WTC11 (cell line): ENCODE measurements around the gene CHID1. TPM values are rescaled to one million over a fixed set of nuclear protein-coding genes. Genes with fewer than 3 reads are reported as not detected.

Experiments
- ATAC-seq: fragments of 200-7000 bp; cut with Tn5 transposase; 2 replicates; pipeline ENCODE4 v1.10.0; 2021; ENCODE audit warnings: mild to moderate bottlenecking, moderate library complexity
- CTCF ChIA-PET: fragments of 300-600 bp; sonication (Branson Sonifier 250); formaldehyde crosslinking; loops from one replicate; lab custom pipeline; 2021; ENCODE audit warnings: antibody characterized with exemption; lab: Charles Lee
- POLR2A ChIA-PET: fragments of 350-600 bp; sonication (Branson Sonifier 250); formaldehyde crosslinking; loops from one replicate; lab custom pipeline; 2021; ENCODE audit warnings: antibody characterized with exemption; lab: Charles Lee
- DNase-seq: peaks from one replicate; pipeline ENCODE4 v3.0.0; 2021; ENCODE audit warnings: low spot score
- H3K27ac Mint-ChIP-seq: 2 replicates; pipeline ENCODE4 v1.8.0; 2021; ENCODE audit warnings: mixed read lengths
- H3K27me3 Mint-ChIP-seq: 2 replicates; pipeline ENCODE4 v1.8.0; 2021; ENCODE audit warnings: low read depth, mild to moderate bottlenecking, moderate library complexity, mixed read lengths
- H3K36me3 Mint-ChIP-seq: 2 replicates; pipeline ENCODE4 v1.8.0; 2021; ENCODE audit warnings: mixed read lengths
- H3K4me1 Mint-ChIP-seq: 2 replicates; pipeline ENCODE4 v1.8.0; 2022; ENCODE audit warnings: mixed read lengths
- H3K4me3 Mint-ChIP-seq: 2 replicates; pipeline ENCODE4 v1.8.0; 2021; ENCODE audit warnings: mild to moderate bottlenecking, moderate library complexity, mixed read lengths
- H3K9me3 Mint-ChIP-seq: 2 replicates; pipeline ENCODE4 v1.8.0; 2021; ENCODE audit warnings: mixed read lengths
- ATF1 ChIP-seq: sonication (generic); formaldehyde crosslinking; IDR thresholded peaks from 2 replicates; pipeline ENCODE4 v1.8.1; 2023; ENCODE audit warnings: mild to moderate bottlenecking, moderate library complexity, missing genetic modification reagents
- EMX1 ChIP-seq: fragments of 250-450 bp; sonication (Bioruptor Pico); IDR thresholded peaks from 2 replicates; pipeline ENCODE4 v1.8.0; 2021; ENCODE audit warnings: mild to moderate bottlenecking
- ESRRA ChIP-seq: sonication (generic); formaldehyde crosslinking; IDR thresholded peaks from 2 replicates; pipeline ENCODE4 v1.8.1; 2022; ENCODE audit warnings: mild to moderate bottlenecking, missing genetic modification reagents, borderline replicate concordance
- NFYB ChIP-seq: sonication (generic); formaldehyde crosslinking; conservative IDR thresholded peaks from 2 replicates; pipeline ENCODE4 v1.8.0; 2022; ENCODE audit warnings: low read depth, missing genetic modification reagents
- NR1H2 ChIP-seq: sonication (generic); formaldehyde crosslinking; IDR thresholded peaks from 2 replicates; pipeline ENCODE4 v1.9.0; 2021; ENCODE audit warnings: mild to moderate bottlenecking, moderate library complexity, missing genetic modification reagents
- OVOL2 ChIP-seq: fragments of 250-450 bp; sonication (Bioruptor Pico); IDR thresholded peaks from 2 replicates; pipeline ENCODE4 v1.9.0; 2021; ENCODE audit warnings: mild to moderate bottlenecking, borderline replicate concordance
- SMAD4 ChIP-seq: sonication (generic); formaldehyde crosslinking; IDR thresholded peaks from 2 replicates; pipeline ENCODE4 v1.8.0; 2022; ENCODE audit warnings: mild to moderate bottlenecking, missing genetic modification reagents
- SOX15 ChIP-seq: fragments of 250-450 bp; sonication (Bioruptor Pico); IDR thresholded peaks from 2 replicates; pipeline ENCODE4 v1.9.0; 2021; ENCODE audit warnings: mild to moderate bottlenecking
- TEAD1 ChIP-seq: sonication (generic); formaldehyde crosslinking; IDR thresholded peaks from 2 replicates; pipeline ENCODE4 v1.8.0; 2022; ENCODE audit warnings: mild to moderate bottlenecking, missing genetic modification reagents
- TEAD4 ChIP-seq: sonication (generic); formaldehyde crosslinking; IDR thresholded peaks from 2 replicates; pipeline ENCODE4 v1.8.0; 2022; ENCODE audit warnings: mild to moderate bottlenecking, missing genetic modification reagents
- total RNA-seq: library from RNA; stranded (reverse); gene quantifications from 3 replicates; pipeline ENCODE4 v1.2.3, GENCODE V29; 2021
- TF ChIP-seq, protein P1 (sequence below): sonication (generic); formaldehyde crosslinking; IDR thresholded peaks from 2 replicates; pipeline ENCODE4 v1.8.1; 2023; ENCODE audit warnings: mild to moderate bottlenecking, missing genetic modification reagents, borderline replicate concordance
- TF ChIP-seq, protein P2 (sequence below): sonication (generic); formaldehyde crosslinking; IDR thresholded peaks from 2 replicates; pipeline ENCODE4 v1.8.1; 2022; ENCODE audit warnings: mild to moderate bottlenecking, moderate library complexity, missing genetic modification reagents
- TF ChIP-seq, protein P3 (sequence below): sonication (generic); formaldehyde crosslinking; IDR thresholded peaks from 2 replicates; pipeline ENCODE4 v1.8.0; 2022; ENCODE audit warnings: mild to moderate bottlenecking, missing genetic modification reagents
- TF ChIP-seq, protein P4 (sequence below): sonication (generic); formaldehyde crosslinking; IDR thresholded peaks from 2 replicates; pipeline ENCODE4 v1.8.1; 2022; ENCODE audit warnings: mild to moderate bottlenecking, missing genetic modification reagents, moderate library complexity, borderline replicate concordance
- TF ChIP-seq, protein P5 (sequence below): sonication (generic); formaldehyde crosslinking; IDR thresholded peaks from 2 replicates; pipeline ENCODE4 v1.8.0; 2023; ENCODE audit warnings: mild to moderate bottlenecking, missing genetic modification reagents
- TF ChIP-seq, protein P6 (sequence below): sonication (generic); formaldehyde crosslinking; IDR thresholded peaks from 2 replicates; pipeline ENCODE4 v1.8.1; 2022; ENCODE audit warnings: low read depth, mild to moderate bottlenecking, moderate library complexity, missing genetic modification reagents, borderline replicate concordance
- TF ChIP-seq, protein P7 (sequence below): fragments of 250-450 bp; sonication (Bioruptor Pico); conservative IDR thresholded peaks from 2 replicates; pipeline ENCODE4 v1.9.0; 2021; ENCODE audit warnings: mild to moderate bottlenecking

CHID1 gene
- total RNA-seq, 1 experiment from 2014 or later = 92.8 TPM

DNA sequence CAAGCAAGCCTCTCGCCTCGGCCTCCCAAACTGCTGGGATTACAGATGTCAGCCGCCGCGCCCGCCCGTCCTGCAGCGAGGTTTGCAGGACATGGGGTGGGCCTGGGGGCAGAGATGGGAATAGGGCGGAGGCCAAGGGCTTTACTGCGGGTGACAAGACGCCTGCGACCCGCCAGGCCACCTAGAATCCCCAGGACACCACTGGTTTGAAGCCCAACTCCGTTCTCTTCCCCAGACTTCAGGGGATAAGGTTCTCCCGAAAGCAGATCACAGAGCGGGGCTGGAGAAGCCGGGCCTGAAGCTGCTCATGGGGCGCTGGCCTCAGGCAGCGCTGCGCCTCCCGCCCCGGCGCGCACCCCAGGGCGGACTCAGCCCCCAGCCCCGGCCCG is 68.6 kb downstream of the CHID1 start (continued):
- TF ChIP-seq, protein P1, sequence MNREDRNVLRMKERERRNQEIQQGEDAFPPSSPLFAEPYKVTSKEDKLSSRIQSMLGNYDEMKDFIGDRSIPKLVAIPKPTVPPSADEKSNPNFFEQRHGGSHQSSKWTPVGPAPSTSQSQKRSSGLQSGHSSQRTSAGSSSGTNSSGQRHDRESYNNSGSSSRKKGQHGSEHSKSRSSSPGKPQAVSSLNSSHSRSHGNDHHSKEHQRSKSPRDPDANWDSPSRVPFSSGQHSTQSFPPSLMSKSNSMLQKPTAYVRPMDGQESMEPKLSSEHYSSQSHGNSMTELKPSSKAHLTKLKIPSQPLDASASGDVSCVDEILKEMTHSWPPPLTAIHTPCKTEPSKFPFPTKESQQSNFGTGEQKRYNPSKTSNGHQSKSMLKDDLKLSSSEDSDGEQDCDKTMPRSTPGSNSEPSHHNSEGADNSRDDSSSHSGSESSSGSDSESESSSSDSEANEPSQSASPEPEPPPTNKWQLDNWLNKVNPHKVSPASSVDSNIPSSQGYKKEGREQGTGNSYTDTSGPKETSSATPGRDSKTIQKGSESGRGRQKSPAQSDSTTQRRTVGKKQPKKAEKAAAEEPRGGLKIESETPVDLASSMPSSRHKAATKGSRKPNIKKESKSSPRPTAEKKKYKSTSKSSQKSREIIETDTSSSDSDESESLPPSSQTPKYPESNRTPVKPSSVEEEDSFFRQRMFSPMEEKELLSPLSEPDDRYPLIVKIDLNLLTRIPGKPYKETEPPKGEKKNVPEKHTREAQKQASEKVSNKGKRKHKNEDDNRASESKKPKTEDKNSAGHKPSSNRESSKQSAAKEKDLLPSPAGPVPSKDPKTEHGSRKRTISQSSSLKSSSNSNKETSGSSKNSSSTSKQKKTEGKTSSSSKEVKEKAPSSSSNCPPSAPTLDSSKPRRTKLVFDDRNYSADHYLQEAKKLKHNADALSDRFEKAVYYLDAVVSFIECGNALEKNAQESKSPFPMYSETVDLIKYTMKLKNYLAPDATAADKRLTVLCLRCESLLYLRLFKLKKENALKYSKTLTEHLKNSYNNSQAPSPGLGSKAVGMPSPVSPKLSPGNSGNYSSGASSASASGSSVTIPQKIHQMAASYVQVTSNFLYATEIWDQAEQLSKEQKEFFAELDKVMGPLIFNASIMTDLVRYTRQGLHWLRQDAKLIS = no peak
- TF ChIP-seq EMX1 (CRISPR knock-in tag) (no peak), NFYB (CRISPR knock-in tag) (no peak), ESRRA (CRISPR knock-in tag) (0 out of 2 replicates have a peak, but pooled peaks have one; percentile 2), NR1H2 (CRISPR knock-in tag) (no peak), SOX15 (no peak), ATF1 (CRISPR knock-in tag) (no peak), TEAD1 (CRISPR knock-in tag) (no peak)
- TF ChIP-seq, protein P2, sequence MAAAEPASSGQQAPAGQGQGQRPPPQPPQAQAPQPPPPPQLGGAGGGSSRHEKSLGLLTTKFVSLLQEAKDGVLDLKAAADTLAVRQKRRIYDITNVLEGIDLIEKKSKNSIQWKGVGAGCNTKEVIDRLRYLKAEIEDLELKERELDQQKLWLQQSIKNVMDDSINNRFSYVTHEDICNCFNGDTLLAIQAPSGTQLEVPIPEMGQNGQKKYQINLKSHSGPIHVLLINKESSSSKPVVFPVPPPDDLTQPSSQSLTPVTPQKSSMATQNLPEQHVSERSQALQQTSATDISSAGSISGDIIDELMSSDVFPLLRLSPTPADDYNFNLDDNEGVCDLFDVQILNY (CRISPR knock-in tag) = no peak
- TF ChIP-seq, protein P3, sequence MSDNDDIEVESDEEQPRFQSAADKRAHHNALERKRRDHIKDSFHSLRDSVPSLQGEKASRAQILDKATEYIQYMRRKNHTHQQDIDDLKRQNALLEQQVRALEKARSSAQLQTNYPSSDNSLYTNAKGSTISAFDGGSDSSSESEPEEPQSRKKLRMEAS (CRISPR knock-in tag) = peak; percentile 2; the same call in 1 of the 2 replicates
- TF ChIP-seq, protein P4, sequence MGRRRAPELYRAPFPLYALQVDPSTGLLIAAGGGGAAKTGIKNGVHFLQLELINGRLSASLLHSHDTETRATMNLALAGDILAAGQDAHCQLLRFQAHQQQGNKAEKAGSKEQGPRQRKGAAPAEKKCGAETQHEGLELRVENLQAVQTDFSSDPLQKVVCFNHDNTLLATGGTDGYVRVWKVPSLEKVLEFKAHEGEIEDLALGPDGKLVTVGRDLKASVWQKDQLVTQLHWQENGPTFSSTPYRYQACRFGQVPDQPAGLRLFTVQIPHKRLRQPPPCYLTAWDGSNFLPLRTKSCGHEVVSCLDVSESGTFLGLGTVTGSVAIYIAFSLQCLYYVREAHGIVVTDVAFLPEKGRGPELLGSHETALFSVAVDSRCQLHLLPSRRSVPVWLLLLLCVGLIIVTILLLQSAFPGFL (CRISPR knock-in tag) = no peak
- TF ChIP-seq, protein P5, sequence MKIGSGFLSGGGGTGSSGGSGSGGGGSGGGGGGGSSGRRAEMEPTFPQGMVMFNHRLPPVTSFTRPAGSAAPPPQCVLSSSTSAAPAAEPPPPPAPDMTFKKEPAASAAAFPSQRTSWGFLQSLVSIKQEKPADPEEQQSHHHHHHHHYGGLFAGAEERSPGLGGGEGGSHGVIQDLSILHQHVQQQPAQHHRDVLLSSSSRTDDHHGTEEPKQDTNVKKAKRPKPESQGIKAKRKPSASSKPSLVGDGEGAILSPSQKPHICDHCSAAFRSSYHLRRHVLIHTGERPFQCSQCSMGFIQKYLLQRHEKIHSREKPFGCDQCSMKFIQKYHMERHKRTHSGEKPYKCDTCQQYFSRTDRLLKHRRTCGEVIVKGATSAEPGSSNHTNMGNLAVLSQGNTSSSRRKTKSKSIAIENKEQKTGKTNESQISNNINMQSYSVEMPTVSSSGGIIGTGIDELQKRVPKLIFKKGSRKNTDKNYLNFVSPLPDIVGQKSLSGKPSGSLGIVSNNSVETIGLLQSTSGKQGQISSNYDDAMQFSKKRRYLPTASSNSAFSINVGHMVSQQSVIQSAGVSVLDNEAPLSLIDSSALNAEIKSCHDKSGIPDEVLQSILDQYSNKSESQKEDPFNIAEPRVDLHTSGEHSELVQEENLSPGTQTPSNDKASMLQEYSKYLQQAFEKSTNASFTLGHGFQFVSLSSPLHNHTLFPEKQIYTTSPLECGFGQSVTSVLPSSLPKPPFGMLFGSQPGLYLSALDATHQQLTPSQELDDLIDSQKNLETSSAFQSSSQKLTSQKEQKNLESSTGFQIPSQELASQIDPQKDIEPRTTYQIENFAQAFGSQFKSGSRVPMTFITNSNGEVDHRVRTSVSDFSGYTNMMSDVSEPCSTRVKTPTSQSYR = no peak
- TF ChIP-seq, protein P6, sequence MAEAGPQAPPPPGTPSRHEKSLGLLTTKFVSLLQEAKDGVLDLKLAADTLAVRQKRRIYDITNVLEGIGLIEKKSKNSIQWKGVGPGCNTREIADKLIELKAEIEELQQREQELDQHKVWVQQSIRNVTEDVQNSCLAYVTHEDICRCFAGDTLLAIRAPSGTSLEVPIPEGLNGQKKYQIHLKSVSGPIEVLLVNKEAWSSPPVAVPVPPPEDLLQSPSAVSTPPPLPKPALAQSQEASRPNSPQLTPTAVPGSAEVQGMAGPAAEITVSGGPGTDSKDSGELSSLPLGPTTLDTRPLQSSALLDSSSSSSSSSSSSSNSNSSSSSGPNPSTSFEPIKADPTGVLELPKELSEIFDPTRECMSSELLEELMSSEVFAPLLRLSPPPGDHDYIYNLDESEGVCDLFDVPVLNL (CRISPR knock-in tag) = no peak

DNA sequence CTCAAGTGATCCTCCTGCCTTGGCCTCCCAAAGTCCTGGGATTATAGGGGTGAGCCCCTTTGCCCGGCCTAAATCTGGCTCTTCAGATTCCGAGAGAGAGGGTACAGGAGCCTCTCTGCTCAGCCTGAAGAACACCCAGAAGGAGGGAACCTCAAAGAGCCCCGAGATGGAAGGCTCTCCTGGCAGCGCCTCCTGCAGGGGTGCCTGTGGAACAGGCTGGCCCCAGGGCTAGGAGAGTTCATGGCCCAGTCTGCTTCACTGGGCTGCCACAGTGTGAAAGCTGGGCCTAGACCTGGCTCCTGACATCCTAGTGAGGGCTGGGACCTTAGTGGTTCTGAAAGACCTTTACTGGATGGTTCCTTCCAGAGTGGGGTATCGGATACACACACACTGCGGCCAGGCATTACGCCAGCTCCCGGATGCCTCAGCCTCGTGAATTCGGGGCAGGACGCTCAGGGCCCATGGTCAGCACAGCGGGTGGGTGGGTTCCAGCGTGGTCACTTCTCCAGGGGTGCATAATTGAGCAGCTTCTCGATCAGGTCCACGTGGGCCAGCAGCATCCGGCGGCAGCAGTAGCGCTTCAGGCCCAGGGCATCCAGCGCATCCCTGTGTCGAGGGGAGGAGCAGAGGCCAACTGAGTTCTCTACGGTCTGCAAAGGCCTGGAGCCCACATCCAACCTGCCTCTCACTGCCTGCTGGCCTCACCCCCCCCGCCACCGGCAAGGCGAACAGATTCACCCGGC is 70.6 kb downstream of the CHID1 start:
- H3K27ac Mint-ChIP-seq = no peak overlapping the region; the same call in 1 of the 2 replicates
- ChIA-PET POLR2A (interaction anchor here (1.6 kb wide), 1 partner anchor 12 kb away, joined by 5 read pairs; the partner anchor contains the start of gene CRACR2B), CTCF (interaction anchor here (1.3 to 5.9 kb wide), 3 partner anchors 9 to 21 kb away, joined by 5 to 82 read pairs (median 6); partner anchors contain the start of genes CD151, CRACR2B and PNPLA2)
- H3K4me3 Mint-ChIP-seq = peak overlapping the region; percentile 79
- peaks cover 13% of the 10 kb centered on the region for H3K36me3 Mint-ChIP-seq
- H3K4me1 Mint-ChIP-seq = peaks cover 22% of the 10 kb centered on the region
- no peak for TF ChIP-seq OVOL2 (CRISPR knock-in tag)
- no peak for TF ChIP-seq TEAD4
- no peak for TF ChIP-seq ESRRA (CRISPR knock-in tag)
- no peak for TF ChIP-seq SMAD4 (CRISPR knock-in tag)
- TF ChIP-seq, protein P7, sequence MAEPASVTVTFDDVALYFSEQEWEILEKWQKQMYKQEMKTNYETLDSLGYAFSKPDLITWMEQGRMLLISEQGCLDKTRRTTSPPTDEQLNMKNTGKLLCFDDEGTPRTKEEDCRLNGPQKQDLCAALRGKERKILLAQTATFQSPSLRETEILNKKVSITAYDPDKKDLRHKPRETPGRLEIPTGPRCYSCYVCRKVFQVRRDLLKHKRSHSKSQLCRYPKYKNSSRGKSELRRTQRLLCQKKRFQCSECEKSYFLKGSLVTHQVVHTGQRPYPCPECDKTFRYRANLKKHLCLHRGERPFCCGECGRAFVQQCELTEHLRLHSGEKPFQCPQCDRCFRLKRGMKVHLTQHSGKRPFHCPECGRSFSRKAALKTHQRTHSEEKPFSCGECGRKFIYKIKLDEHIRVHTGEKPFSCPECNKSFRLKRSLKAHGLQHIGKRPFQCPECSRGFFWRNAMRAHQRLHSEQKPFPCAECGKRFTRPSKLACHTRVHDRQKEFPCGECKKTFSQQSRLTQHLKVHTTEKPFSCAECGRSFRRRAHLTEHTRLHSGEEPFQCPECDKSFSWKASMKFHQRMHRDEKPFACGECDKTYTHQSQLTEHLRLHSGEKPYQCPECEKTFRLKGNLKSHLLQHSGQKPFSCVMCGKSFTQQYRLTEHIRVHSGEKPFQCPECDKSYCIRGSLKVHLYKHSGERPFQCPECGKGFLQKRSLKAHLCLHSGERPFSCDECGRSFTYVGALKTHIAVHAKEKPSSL (CRISPR knock-in tag) = no peak
- TF ChIP-seq, all 79 proteins: peak for 0
- no peak for DNase-seq
- H3K9me3 Mint-ChIP-seq = no peaks in the 10 kb centered on the region
- no peak for ATAC-seq
- no peaks in the 10 kb centered on the region for H3K27me3 Mint-ChIP-seq
